Panc1 (cell line): ENCODE measurements around the gene DOCK4. TPM values are rescaled to one million over a fixed set of nuclear protein-coding genes. Genes with fewer than 3 reads are reported as not detected.

ENCODE experiments used
- ATAC-seq: fragments of 200-7000 bp; cut with Tn5 transposase; 2 replicates; pipeline ENCODE4 v1.9.1; 2020; ENCODE audit warnings: mild to moderate bottlenecking, moderate library complexity
- BruUV-seq: library from RNA; stranded (reverse); fragments of 400-500 nt; replicated peaks from 2 replicates; lab custom pipeline; 2021; lab: Mats Ljungman, UMichigan
- CTCF ChIA-PET: fragments of 300-600 bp; sonication (Branson Sonifier 250); formaldehyde crosslinking; loops from one replicate; lab custom pipeline; 2022; ENCODE audit warnings: antibody characterized with exemption; lab: Charles Lee
- POLR2A ChIA-PET: fragments of 300-600 bp; sonication (Branson Sonifier 250); formaldehyde crosslinking; loops from one replicate; lab custom pipeline; 2022; ENCODE audit warnings: antibody characterized with exemption; lab: Charles Lee
- DNase-seq: peaks from one replicate; pipeline ENCODE4 v3.0.0-alpha.2; 2010; ENCODE audit warnings: low read depth, low spot score
- H3K27ac ChIP-seq: 2 replicates; pipeline ENCODE4 v1.5.1; 2011; ENCODE audit warnings: mild to moderate bottlenecking, low read length, inconsistent platforms
- H3K27me3 ChIP-seq: fragments of 200-500 bp; sonication (Bioruptor generic); 2 replicates; pipeline ENCODE4 v1.6.0; 2014; ENCODE audit warnings: low read length, inconsistent platforms; ENCODE audit not compliant: control insufficient read depth, insufficient read depth
- H3K36me3 ChIP-seq: fragments of 200-500 bp; sonication (Bioruptor generic); 2 replicates; pipeline ENCODE4 v1.5.1; 2014; ENCODE audit warnings: inconsistent platforms, mild to moderate bottlenecking, low read length, moderate library complexity; ENCODE audit not compliant: control insufficient read depth, insufficient read depth
- H3K4me1 ChIP-seq: 2 replicates; pipeline ENCODE4 v1.5.1; 2011; ENCODE audit warnings: inconsistent platforms, mild to moderate bottlenecking, low read length, moderate library complexity; ENCODE audit not compliant: control insufficient read depth, insufficient read depth
- H3K4me3 ChIP-seq, 2 experiments: 2 replicates each; pipeline ENCODE4 v1.5.1; 2011 to 2012; ENCODE audit warnings: low read depth in 2 of 2, low read length in 2 of 2, mild to moderate bottlenecking in 2 of 2, inconsistent platforms in 1 of 2, moderate library complexity in 1 of 2
- H3K9me3 ChIP-seq: fragments of 200-500 bp; sonication (Bioruptor generic); 2 replicates; pipeline ENCODE4 v1.5.1; 2014; ENCODE audit warnings: low read depth, mild to moderate bottlenecking, inconsistent platforms, low read length, moderate library complexity; ENCODE audit not compliant: control insufficient read depth, insufficient read depth
- POLR2AphosphoS5 ChIP-seq: IDR thresholded peaks from 2 replicates; pipeline ENCODE4 v1.6.1; 2012; ENCODE audit warnings: mild to moderate bottlenecking, low read depth, low read length, moderate library complexity
- SIN3A ChIP-seq: IDR thresholded peaks from 2 replicates; pipeline ENCODE4 v1.6.1; 2012; ENCODE audit warnings: low read depth, mild to moderate bottlenecking, low read length, moderate library complexity, borderline replicate concordance; ENCODE audit not compliant: insufficient read depth
- TCF7L2 ChIP-seq: IDR thresholded peaks from 2 replicates; pipeline ENCODE4 v1.6.1; 2011; ENCODE audit warnings: mild to moderate bottlenecking, low read depth, low read length, inconsistent platforms
- in situ Hi-C: cut with HindIII; loops from 2 replicates; pipeline ENCODE4 v1.10.0; 2016; ENCODE audit warnings: low sequenced_read_pairs, low pct_unique_long_range_greater_than_20kb
- intact Hi-C: fragments of 100-400 bp; cut with micrococcal nuclease; formaldehyde crosslinking; loops from one replicate; pipeline ENCODE4 v1.10.0; 2022; ENCODE audit not compliant: unreplicated experiment
- total RNA-seq: library from RNA; stranded (reverse); gene quantifications from one replicate; pipeline ENCODE4 v1.2.1, GENCODE V29; 2021; ENCODE audit not compliant: unreplicated experiment
- TF ChIP-seq, protein P1 (sequence below): fragments of 450-650 bp; IDR thresholded peaks from 2 replicates; pipeline ENCODE4 v1.5.1; 2017; ENCODE audit warnings: mild to moderate bottlenecking
- TF ChIP-seq, protein P2 (sequence below), 2 experiments: IDR thresholded peaks; 2 replicates each; pipeline ENCODE4 v1.6.1; 2011 to 2012; ENCODE audit warnings: low read depth in 2 of 2, control low read depth in 1 of 2, low read length in 1 of 2, mild to moderate bottlenecking in 1 of 2, moderate library complexity in 1 of 2; ENCODE audit not compliant: insufficient read depth in 1 of 2

Gene DOCK4
- total RNA-seq, 1 experiment from 2014 or later: 10.8 TPM

DNA sequence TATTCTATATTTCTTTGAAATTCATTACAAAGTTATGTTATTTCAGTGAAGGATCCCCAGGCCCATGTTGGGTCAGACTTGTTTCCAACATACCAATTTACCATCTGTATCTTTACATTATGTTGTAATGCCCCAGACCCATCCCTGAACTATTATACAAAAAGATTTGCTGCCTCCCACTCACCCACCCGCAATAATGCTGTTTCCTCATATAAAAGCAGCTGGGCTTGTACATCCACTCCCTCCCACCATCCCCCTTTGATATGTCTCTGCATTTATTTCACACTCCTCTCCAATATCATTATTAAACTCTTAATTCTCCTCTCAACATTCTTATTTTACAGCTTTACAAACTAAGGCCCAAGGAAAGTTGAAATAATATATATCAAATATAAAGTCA lies 153.7 kb downstream of the DOCK4 start:
- Histone ChIP-seq H3K4me1 (no peaks in the 10 kb centered on the region), H3K4me3 (no peak overlapping the region), H3K27ac (no peak overlapping the region), H3K27me3 (no peaks in the 10 kb centered on the region), H3K36me3 (no peaks in the 10 kb centered on the region), H3K9me3 (no peaks in the 10 kb centered on the region)
- TF ChIP-seq TCF7L2: no peak
- no peak for TF ChIP-seq SIN3A
- TF ChIP-seq POLR2AphosphoS5: no peak
- TF ChIP-seq, protein P1, sequence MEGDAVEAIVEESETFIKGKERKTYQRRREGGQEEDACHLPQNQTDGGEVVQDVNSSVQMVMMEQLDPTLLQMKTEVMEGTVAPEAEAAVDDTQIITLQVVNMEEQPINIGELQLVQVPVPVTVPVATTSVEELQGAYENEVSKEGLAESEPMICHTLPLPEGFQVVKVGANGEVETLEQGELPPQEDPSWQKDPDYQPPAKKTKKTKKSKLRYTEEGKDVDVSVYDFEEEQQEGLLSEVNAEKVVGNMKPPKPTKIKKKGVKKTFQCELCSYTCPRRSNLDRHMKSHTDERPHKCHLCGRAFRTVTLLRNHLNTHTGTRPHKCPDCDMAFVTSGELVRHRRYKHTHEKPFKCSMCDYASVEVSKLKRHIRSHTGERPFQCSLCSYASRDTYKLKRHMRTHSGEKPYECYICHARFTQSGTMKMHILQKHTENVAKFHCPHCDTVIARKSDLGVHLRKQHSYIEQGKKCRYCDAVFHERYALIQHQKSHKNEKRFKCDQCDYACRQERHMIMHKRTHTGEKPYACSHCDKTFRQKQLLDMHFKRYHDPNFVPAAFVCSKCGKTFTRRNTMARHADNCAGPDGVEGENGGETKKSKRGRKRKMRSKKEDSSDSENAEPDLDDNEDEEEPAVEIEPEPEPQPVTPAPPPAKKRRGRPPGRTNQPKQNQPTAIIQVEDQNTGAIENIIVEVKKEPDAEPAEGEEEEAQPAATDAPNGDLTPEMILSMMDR: no peak
- ChIA-PET POLR2A (no interaction called here), CTCF (no interaction called here)
- DNase-seq: no peak
- no peak for ATAC-seq
- no TSS peak for BruUV-seq
- in situ Hi-C loops: no loop called here
- intact Hi-C loops: no loop called here

DNA sequence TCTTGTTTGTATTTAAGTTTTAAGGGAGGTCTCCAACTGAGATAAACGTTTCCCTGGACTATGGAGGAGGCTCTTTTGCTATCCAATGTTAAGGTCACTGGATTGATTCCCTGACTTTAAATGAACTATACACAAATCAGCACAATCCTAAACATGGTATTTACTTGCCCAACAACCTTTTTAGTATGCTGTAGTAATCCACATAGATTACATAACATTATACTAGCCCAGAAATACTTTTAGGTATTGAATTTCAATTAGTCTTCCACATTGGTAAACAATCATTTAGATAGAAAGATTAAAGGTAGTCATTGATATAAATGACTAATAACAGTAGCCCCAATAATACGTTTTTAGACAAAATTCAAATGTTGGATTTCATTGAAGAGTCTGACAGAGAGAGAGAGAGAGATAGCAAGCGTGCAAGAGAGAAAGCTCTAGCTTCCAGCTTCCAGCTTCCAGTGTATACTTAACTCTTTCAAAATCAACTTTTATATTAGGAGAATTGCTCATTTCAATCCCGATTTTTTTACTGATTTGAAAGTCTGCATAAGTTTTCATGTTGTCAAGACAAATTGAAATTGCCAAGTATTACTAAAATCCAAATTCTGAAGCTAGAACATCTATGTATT lies 155.8 kb downstream of the DOCK4 start:
- no peaks in the 10 kb centered on the region for H3K4me1 ChIP-seq
- no peaks in the 10 kb centered on the region for H3K27me3 ChIP-seq
- ChIA-PET POLR2A (no interaction called here), CTCF (no interaction called here)
- TF ChIP-seq, protein P1: no peak
- H3K27ac ChIP-seq: no peak overlapping the region
- DNase-seq (no peak), ATAC-seq (no peak)
- H3K36me3 ChIP-seq: no peaks in the 10 kb centered on the region
- no TSS peak for BruUV-seq
- peaks cover 6% of the 10 kb centered on the region; the same call in 1 of the 2 replicates for H3K9me3 ChIP-seq
- in situ Hi-C loops: no loop called here
- no peak overlapping the region for H3K4me3 ChIP-seq
- intact Hi-C loops: no loop called here

DNA sequence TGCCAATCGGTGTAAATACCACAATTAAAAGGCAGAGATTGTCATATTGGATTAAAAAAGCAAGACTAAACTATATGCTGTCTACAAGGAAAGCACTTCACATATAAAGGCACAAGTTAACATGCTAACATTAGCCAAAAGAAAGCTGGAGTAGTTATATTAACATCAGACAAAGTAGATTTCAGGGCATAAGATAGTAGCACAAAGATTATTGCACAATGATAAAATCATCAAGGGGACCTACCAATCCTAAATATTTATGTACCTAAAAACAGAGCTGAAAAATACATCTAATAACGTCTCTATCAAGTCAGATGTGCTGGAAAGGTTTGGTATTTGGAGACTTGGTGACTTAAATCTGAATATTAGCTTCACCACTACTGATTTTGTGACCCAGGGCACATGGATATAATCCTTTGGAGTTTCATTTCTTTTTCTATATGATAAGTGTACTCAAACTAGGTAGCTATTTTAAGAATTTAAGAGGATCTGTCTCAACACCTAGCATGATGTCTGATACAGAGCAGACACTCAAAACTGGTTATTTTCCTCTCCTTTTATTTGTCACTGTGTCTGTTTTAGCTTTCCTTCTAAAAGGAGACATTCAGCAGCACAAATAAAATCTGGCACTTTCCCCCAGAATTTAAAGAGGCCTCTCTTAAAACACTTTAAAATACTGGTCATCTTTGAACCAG lies 156.5 kb downstream of the DOCK4 start:
- no peak for ATAC-seq
- H3K9me3 ChIP-seq: peaks cover 6% of the 10 kb centered on the region; the same call in 1 of the 2 replicates
- no TSS peak for BruUV-seq
- ChIA-PET CTCF (no interaction called here), POLR2A (no interaction called here)
- intact Hi-C loops (no loop called here), in situ Hi-C loops (no loop called here)
- H3K27ac ChIP-seq: no peak overlapping the region
- H3K27me3 ChIP-seq: no peaks in the 10 kb centered on the region
- H3K36me3 ChIP-seq: no peaks in the 10 kb centered on the region
- H3K4me3 ChIP-seq: no peak overlapping the region
- DNase-seq: no peak
- no peaks in the 10 kb centered on the region for H3K4me1 ChIP-seq
- TF ChIP-seq, protein P1: no peak
- TF ChIP-seq TCF7L2 (no peak), SIN3A (no peak), POLR2AphosphoS5 (no peak)
- TF ChIP-seq, protein P2, sequence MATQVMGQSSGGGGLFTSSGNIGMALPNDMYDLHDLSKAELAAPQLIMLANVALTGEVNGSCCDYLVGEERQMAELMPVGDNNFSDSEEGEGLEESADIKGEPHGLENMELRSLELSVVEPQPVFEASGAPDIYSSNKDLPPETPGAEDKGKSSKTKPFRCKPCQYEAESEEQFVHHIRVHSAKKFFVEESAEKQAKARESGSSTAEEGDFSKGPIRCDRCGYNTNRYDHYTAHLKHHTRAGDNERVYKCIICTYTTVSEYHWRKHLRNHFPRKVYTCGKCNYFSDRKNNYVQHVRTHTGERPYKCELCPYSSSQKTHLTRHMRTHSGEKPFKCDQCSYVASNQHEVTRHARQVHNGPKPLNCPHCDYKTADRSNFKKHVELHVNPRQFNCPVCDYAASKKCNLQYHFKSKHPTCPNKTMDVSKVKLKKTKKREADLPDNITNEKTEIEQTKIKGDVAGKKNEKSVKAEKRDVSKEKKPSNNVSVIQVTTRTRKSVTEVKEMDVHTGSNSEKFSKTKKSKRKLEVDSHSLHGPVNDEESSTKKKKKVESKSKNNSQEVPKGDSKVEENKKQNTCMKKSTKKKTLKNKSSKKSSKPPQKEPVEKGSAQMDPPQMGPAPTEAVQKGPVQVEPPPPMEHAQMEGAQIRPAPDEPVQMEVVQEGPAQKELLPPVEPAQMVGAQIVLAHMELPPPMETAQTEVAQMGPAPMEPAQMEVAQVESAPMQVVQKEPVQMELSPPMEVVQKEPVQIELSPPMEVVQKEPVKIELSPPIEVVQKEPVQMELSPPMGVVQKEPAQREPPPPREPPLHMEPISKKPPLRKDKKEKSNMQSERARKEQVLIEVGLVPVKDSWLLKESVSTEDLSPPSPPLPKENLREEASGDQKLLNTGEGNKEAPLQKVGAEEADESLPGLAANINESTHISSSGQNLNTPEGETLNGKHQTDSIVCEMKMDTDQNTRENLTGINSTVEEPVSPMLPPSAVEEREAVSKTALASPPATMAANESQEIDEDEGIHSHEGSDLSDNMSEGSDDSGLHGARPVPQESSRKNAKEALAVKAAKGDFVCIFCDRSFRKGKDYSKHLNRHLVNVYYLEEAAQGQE (IDR thresholded peaks at IDR 0.05; ENCODE audit: insufficient read depth in 1 of 2, low read depth in 2 of 2, low read length in 1 of 2): no peak
